Vagina (tissue), 2 donors: ENCODE results near the gene RNMT.

Experiments
- POLR2A ChIP-seq, 2 donors: fragments of 450-650 bp; IDR thresholded peaks; one replicate each; pipeline ENCODE4 v1.6.1; 2017; ENCODE audit warnings: antibody characterized with exemption in 2 of 2, mild to moderate bottlenecking in 2 of 2, moderate library complexity in 2 of 2
- POLR2AphosphoS5 ChIP-seq, 2 donors: sonication (generic); formaldehyde crosslinking; IDR thresholded peaks; one replicate each; pipeline ENCODE4 v1.9.0; 2017; ENCODE audit warnings: antibody characterized with exemption in 2 of 2, mild to moderate bottlenecking in 2 of 2, low read depth in 1 of 2; ENCODE audit not compliant: insufficient read depth in 1 of 2
- TF ChIP-seq, protein P1 (sequence below), 3 experiments: fragments of 450-650 bp in 2 of 3; fragments of 200-600 bp in 1 of 3; sonication (generic) in 1 of 3; IDR thresholded peaks; one replicate each; pipeline ENCODE4 v1.5.1; 2017 to 2019; ENCODE audit warnings: antibody characterized with exemption in 3 of 3, mild to moderate bottlenecking in 2 of 3, moderate library complexity in 2 of 3

DNA sequence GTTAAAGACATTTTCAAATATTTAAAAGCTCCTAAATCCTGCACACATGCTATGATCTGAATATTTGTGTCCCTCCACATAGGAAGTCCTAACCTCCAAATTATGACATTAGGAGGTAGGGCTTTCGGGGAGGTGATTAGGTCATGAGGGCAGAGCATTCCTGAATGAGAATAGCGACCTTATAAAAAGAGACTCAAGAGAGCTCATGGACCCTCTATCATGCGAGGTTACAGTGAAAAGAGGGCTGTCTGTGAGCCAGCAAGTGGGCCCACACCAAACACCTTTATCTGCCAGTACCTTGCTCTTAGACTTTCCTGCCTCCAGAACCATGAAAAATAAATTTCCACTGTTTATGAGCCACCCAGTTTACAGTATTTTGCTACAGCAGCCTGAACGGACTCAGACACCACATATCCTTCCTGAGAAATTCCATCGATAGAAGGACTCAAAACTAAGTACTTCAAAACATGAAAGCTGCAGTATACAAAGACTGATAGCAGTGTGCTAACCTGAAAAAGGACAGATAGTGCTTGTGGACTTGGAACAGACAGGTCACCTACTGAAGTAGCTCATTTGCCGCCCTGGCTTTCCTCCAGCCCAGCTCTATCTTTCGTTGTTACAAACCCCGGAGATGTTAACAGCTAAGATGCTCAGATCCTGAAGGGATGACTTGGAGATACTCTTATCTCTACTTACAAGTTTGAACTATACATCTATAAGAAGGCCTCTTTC, 13.9 kb upstream of the RNMT start:
- no peak for TF ChIP-seq POLR2A (IDR thresholded peaks at IDR 0.05)
- TF ChIP-seq, protein P1, sequence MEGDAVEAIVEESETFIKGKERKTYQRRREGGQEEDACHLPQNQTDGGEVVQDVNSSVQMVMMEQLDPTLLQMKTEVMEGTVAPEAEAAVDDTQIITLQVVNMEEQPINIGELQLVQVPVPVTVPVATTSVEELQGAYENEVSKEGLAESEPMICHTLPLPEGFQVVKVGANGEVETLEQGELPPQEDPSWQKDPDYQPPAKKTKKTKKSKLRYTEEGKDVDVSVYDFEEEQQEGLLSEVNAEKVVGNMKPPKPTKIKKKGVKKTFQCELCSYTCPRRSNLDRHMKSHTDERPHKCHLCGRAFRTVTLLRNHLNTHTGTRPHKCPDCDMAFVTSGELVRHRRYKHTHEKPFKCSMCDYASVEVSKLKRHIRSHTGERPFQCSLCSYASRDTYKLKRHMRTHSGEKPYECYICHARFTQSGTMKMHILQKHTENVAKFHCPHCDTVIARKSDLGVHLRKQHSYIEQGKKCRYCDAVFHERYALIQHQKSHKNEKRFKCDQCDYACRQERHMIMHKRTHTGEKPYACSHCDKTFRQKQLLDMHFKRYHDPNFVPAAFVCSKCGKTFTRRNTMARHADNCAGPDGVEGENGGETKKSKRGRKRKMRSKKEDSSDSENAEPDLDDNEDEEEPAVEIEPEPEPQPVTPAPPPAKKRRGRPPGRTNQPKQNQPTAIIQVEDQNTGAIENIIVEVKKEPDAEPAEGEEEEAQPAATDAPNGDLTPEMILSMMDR (IDR thresholded peaks at IDR 0.05) = no peak
- TF ChIP-seq POLR2AphosphoS5 (IDR thresholded peaks at IDR 0.05; ENCODE audit: insufficient read depth in 1 of 2, low read depth in 1 of 2) = no peak
